GM12801 (cell line): Measurements from ENCODE around the gene NUSAP1.

Source experiments
- TF ChIP-seq, protein P1 (sequence below): IDR thresholded peaks from one replicate; pipeline ENCODE4 v1.5.1; 2011; ENCODE audit warnings: control low read depth; ENCODE audit not compliant: insufficient read length; ENCODE audit errors: extremely low read depth

The NUSAP1 gene, protein sequence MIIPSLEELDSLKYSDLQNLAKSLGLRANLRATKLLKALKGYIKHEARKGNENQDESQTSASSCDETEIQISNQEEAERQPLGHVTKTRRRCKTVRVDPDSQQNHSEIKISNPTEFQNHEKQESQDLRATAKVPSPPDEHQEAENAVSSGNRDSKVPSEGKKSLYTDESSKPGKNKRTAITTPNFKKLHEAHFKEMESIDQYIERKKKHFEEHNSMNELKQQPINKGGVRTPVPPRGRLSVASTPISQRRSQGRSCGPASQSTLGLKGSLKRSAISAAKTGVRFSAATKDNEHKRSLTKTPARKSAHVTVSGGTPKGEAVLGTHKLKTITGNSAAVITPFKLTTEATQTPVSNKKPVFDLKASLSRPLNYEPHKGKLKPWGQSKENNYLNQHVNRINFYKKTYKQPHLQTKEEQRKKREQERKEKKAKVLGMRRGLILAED

DNA sequence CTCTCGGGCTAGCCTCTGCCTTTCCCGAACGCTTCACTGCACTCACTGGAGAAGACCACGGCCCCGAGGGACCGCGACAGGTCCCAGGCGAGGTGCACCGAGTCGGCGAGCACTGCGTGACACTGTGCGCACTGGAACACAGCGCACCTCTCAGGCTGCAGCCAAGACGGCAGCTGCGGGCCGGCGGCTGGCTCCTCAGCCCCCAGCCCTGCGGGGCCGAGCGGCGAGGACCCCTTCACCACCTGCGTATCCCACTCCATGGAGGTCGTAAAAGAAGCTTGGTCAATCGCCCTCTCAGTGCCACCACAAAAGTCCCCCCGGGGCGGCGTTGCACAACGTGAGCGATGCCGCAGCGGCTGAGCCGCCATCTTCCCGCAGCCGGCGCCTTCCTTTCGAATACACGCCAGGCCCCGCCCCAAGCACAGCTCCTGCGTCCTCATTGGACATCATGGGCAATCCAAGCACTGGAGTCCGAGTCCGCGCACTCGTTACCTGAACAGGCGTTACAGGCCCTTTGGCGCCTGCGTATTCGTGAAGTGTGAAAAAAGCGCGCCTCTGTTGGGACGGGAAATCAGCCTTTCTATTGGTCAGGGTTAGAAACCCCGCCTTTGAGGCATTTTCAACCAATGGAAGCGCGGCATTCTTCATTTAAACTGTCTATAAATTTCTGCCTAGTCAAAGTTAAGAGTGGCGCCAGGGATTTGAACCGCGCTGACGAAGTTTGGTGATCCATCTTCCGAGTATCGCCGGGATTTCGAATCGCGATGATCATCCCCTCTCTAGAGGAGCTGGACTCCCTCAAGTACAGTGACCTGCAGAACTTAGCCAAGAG is at the start of gene NUSAP1, which contains the start of gene OIP5:
NUSAP1 (plus strand) TSS at position 688 of the 832 bp plus-strand sequence; CDS start at position 765, 77 bp downstream.
OIP5 (minus strand) TSS at position 398 of the 832 bp plus-strand sequence; CDS start at position 368, 30 bp downstream.
- TF ChIP-seq, protein P1, sequence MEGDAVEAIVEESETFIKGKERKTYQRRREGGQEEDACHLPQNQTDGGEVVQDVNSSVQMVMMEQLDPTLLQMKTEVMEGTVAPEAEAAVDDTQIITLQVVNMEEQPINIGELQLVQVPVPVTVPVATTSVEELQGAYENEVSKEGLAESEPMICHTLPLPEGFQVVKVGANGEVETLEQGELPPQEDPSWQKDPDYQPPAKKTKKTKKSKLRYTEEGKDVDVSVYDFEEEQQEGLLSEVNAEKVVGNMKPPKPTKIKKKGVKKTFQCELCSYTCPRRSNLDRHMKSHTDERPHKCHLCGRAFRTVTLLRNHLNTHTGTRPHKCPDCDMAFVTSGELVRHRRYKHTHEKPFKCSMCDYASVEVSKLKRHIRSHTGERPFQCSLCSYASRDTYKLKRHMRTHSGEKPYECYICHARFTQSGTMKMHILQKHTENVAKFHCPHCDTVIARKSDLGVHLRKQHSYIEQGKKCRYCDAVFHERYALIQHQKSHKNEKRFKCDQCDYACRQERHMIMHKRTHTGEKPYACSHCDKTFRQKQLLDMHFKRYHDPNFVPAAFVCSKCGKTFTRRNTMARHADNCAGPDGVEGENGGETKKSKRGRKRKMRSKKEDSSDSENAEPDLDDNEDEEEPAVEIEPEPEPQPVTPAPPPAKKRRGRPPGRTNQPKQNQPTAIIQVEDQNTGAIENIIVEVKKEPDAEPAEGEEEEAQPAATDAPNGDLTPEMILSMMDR, result no peak

DNA sequence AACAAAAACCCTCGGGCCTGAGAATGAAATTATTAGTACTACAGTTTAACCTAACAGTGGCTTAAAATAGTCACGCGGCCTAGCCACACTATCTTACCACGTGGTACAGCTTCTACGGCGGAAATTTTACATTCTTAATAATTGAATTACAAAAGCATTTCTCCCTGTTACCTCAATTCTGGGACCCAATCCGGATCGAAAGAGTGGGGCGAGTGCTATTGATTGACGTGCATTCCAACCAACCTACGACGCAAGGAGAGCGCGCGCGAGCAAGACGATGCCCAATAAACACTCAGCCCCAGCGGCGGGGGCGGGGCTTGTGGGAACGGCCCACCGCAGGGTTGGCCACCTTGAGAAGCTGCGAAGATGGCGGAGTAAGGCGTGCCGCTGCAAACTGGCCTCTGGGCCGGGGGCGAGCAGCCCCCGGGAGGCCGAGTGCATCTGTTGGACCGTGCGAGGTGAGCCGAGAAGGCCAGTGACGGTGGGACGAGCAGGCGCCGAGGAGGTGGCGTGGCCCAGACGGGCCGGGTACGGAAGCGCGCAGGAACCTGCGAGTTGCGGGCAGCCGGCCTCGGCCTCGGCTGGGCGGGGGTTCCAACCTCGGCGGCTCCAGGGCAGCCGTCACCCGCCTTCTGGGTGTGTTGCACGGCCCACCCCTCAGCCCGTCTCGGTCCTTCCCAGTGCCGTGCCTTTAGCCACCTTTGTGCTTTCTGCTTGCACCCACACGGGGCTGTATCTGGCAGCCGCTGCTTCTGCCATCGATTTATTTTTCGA is 48.8 kb upstream of the NUSAP1 start:
- TF ChIP-seq, protein P1, result no peak

DNA sequence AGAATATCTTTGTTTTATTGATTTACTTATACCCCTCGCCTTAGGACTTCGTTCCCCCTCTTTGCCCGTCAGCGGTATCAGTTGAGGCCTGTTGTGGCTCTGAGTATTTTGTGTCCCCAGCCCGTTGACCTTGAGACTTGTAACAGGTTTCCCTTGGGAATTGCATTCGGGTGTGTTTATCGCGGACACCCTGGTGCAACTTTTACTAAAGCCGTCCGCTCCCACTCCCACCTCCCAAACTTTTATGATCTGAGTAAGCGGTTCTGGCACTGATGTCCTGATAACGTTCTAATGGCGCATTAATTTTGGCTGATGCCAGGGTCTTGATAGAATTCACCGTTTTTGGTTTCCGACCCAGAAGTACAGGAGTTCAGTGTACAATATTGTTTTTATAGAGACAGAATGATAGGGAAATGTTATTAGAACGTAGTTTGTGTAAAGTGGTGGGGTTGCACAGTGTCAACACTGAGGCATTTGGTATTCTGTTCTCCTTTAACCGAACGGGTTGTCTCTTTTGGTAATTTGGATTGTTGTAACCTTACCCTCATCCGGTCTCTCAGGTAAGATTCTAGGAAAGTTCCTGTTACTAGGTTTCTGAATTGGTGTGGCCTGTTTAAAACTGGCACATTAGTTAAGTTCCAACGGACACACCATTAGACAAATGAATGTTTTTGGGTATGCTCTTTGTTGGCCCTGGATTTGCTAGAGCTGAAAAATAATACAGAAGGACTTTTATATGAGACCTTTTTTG is 48.1 kb upstream of the NUSAP1 start:
- TF ChIP-seq, protein P1, result no peak

DNA sequence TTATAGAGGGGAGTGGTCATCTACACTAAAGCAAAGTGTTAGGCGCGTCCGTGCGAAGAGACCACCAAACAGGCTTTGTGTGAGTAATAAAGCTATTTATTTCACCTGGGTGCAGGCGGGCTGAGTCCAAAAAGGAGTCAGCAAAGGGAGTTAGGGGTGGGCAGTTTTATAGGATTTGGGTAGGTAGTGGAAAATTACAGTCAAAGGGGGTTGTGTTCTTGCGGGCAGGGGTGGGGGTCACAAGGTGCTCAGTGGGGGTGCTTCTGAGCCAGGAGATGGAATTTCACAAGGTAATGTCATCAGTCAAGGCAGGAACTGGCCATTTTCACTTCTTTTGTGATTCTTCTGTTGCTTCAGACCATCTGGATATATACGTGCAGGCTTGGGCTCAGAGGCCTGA is 47.4 kb upstream of the NUSAP1 start:
- TF ChIP-seq, protein P1, result no peak

DNA sequence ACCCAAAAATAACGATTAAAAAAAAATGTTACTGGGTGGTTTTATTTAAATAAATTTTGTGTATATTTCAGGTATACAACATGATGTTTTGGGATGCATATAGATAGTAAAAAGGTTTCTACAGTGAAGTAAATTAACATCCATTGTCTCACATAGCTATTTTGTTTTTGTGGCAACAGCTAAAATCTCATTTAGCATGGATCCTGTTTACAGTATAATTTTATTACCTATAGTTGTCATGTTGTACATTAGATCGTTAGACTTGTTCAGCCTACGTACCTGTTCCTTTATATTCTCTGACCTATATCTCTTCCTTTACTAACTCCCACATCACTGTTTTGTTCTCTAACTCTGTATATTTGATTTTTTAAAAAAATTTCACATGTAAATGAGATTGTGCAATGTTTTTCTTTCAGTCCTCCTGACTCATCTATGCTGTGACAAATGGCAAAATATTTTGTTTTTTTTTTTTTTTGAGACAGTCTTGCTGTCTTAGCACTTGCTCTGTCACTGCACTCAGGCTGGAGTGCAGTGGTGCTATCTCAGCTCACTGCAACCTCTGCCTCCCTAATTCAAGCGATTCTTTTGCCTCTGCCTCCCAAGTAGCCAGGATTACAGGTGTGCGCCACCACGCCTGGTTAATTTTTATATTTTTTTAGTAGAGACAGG is 45.9 kb upstream of the NUSAP1 start:
- TF ChIP-seq, protein P1, result no peak

DNA sequence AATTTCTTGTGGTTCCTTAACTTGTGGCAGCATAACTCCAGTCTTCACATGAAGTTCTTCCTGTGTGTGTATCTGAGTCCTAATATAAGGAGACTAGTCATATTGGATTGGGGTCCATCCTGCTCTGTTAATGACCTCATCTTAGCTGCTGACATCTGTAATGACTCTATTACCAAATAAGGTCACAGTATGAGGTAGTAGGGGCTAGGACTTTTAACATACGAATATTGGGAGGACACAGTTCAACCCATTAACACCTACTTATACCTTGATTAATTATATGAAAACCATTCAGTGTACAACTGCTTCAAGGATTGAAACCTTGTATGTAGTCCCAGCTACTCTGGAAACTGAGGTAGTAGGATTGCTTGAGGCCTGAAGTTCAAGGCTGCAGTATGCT is 44.2 kb upstream of the NUSAP1 start:
- TF ChIP-seq, protein P1, result no peak
